GM21786 (cell line): Measurements from ENCODE around the gene PAK1IP1.
"Not testable (repeated sequence)": the region's sequence is repeated elsewhere in the genome, so short reads cannot be mapped to it uniquely, and the experiment has no call there.

ENCODE experiments used
- ATAC-seq: cut with Tn5 transposase; IDR thresholded peaks from one replicate; pipeline ENCODE4 v1.9.1; 2021; ENCODE audit not compliant: unreplicated experiment

PAK1IP1 gene

DNA sequence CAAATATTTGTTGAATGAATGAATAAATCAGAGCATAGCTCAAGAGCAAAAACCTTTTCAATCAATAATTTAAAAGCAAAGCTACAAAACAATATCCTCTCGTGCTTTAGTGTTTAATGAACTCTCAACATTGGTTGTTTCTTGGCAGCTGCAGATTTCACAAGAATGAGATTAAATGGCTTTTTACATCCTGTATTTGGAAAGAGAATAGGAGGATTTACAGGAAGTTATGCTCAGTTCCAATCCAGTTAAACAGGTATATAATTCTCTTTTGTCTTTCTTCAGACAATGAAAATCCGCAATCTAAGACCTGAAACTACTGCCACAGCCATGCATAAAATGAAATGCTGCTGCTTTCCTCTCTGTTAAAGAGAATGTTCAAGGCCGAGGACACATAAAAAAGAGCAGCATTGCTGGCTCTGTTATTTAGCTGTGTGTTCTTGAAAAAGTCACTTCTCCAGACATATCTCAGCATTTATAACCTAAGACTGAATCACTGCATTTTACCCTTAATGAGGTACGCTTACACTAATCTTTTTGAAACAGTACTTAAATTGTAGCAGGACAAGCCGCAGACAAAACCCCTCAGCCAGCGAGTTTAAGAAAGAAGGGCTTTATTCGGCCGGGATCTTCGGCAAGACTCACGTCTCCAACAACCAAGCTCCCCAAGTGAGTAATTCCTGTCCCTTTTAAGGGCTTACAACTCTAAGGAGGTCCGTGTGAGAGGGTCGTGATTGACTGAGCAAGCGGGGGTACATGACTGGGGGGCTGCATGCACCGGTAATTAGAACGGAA lies 3.9 kb upstream of the PAK1IP1 start:
- ATAC-seq: no peak

DNA sequence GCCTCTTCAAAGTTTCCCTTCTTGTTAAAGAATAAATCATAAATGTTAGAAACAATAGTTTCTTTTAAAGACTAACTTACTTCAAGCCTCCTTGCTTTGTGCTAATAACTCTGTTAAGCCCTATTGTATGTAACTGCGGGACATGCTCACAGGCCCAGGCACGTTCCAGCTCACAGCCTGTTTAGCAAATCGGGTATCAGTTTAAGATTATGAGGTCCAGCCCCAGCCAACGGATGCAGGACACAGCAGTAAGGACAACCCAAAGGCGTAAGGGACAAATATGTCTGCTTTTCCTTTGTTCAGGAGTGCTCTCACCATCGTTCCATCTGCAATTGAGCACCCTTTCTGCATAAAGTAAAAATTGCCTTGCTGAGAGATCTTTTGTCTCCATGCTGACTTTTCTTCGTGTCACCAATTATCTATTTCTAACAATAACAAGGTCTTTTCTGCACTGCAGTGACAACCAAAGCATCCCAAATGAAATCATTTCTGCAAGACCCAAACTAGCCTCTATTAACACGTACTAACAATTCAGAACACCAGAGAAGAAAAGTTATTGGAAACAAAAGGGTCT lies 1.7 kb upstream of the PAK1IP1 start:
- no peak for ATAC-seq

DNA sequence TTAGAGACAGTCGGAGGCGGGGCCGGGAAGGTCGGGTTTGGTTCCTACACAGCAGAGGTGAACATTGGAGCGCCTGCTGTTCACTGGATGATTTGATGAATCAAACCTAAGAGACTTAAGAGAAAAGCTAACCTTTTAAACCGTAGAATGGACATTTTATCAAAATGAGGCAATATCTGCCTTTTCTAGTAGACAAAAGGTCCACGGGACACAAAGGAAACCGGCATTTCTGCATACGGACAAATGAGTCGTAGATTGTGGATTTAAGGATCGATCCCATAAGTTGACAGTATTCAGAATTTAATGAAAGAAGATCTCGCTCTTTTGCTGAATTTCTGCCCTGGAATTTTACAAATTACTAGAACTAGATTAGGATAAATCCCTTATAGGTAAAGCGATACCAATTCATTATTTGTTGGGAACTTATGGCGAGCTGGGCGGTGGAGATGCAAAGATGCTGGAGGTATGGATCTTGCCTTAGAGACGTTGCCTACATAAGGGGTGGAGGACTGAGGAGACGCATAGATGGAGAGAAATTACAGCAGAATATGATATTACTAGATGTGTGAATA lies 400 bp downstream of the PAK1IP1 start:
- no peak for ATAC-seq

DNA sequence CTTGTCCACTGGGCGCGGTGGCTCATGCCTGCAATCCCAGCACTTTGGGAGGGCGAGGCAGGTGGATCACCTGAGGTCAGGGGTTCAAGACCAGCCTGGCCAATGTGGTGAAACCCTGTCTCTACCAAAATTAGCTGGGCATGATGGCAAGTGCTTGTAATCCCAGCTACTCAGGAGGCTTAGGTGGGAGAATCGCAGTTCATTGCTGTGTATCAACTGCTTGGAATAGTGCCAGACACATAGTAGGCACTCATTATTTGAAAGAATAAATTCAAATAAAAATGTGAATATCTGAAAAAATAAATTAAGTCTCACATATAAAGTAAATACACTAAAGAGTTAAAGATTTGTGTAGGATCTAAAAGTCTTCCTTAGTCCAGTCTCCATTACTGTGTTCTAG lies 1.9 kb downstream of the PAK1IP1 start:
- ATAC-seq: no peak

GRCh38 chr6:10713962-10714361 lies 19.2 kb downstream of the PAK1IP1 start:
- ATAC-seq: no peak

GRCh38 chr6:10719296-10719963 lies 24.7 kb downstream of the PAK1IP1 start:
- ATAC-seq: no peak

DNA sequence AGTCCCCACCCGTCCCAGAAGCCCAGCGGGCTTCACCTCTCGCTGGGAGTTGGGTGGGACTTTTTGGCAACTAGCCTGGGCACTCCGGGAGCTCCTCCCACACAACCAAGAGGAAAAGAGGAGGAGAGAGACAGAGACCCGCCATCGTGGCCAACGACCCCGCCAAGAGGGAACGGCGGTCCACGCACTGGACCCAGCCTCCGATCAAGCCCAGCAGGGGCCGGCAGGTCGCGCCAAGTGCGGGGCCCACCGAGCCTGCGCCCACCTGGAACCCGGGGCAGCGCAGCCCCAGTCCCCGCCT lies 25.1 kb downstream of the PAK1IP1 start:
- no peak for ATAC-seq

DNA sequence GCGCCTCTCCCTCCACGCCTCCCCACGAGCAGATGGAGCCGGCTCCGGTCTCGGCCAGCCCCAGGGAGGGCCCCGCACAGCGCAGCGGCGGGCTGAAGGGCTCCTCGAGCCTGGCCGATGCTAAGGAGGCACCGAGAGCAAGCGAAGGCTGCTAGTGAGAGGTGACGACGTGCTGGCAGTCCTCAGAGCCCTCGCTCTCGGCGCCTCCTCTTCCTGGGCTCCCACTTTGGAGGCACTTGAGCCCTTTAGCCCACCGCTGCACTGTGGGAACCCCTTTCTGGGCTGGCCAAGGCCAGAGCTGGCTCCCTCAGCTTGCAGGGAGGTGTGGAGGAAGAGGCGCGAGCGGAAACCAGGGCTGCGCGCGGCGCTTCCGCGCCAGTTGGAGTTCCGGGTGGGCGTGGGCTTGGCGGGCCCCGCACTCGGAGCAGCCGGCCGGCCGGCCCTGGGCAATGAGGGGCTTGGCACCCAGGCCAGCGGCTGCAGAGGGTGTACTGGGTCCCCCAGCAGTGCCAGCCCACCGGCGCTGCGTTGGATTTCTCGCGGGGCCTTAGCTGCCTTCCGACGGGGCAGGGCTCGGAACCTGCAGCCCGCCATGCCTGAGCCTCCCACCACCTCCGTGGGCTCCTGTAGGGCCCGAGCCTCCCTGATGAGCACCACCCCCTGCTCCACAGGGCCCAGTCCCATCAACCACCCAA lies 25.6 kb downstream of the PAK1IP1 start:
- ATAC-seq: no peak

DNA sequence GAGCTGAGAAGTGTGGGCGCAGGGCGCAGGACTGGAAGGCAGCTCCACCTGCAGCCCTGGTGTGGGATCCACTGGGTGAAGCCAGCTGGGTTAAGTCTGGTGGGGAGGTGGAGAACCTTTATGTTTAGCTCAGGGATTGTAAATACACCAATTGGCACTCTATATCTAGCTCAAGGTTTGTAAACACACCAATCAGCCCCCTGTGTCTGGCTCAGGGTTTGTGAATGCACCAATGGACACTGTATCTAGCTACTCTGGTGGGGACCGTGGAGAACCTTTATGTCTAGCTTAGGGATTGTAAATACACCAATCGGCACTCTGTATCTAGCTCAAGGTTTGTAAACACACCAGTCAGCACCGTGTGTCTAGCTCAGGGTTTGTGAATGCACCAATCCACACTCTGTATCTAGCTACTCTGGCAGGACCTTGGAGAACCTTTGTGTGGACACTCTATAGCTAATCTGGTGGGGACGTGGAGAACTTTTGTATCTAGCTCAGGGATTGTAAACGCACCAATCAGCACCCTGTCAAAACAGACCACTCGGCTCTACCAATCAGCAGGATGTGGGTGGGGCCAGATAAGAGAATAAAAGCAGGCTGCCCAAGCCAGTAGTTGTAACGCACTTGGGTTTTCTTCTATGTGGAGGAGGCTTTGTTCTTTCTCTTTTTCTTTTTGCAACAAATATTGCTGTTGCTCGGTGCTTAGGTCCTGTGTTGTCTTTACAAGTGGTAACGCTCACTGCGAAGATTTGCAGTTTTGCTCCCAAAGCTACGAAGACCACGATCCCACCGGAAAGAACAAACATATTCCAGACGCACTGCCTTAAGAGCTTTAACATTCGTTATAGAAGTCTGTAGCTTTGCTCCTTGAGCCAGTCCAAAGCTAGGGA lies 26.4 kb downstream of the PAK1IP1 start:
- not testable (repeated sequence) for ATAC-seq

DNA sequence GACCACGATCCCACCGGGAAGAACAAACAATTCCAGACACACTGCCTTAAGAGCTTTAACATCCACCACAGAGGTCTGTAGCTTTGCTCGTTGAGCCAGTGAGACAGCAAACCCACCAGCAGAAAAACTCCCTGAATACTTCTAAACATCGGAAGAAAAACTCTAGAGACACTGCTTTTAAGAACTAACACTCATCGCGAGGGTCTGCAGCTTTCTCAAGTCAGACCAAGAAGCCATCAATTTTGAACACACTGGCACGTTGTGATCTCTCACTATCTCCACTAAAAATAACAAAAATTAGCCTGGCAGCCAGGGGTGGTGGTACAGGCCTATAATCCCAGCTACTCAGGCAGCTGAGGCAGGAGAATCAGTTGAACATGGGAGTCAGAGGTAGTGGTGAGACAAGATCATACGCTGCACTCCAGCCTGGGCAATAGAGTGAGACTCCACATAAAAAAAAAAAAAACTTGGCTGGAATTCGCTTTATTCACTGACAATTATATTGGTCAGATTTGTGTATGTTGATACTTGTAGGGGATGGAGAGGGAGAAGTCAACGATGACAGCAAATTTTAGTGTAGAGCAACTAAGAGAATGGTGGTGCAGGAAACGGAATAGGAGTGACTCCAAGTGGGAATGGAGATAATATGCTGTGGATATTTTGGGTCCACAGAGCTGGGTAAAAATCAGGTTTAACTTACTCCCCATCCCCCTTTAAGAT lies 27.2 kb downstream of the PAK1IP1 start:
- ATAC-seq: no peak

DNA sequence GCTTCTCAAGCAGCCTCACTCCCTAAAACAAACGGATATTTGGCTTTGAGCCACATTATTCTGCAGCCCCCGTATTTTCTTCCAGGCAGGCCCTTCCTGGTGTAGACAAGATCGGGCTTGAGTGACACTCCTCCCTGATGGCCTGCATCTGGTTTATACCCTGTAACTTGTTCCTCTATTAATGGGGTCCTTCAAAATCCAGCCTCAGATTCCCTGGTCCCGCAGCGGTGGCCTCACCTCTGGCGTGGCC lies 27.7 kb downstream of the PAK1IP1 start:
- no peak for ATAC-seq

DNA sequence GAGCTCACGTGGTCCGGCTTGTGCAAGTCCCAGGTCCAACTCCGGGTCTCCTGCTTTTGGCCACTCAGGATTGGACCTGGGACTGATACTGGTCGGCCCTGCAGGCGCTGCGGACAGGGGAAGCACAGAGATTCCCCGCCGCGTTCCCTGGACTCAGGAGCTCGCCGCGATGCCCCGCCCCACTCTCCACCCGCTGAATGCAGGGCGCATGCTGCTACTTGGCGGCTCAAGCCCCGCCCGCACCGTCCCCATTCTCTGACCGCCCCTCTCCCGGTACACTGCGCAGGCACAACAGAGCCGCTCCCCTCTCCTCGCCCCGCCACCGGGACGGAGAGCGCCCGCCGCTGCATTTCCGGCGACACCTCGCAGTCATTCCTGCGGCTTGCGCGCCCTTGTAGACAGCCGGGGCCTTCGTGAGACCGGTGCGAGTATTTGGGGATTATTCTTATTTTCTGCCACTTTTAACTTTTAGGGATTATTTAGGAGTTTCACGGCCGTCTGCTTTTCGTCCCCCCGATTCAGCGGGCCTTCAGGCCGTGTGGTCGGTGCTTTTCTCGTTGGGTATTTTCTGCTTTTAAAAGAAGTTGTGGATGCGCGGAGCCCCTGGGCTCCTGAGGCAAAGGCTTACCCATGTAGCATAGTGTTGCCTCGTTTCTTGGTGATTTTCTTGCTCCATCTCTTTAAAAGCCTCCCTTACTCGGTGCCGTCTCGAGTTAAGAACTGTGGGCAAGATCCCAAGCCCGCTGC lies 28.2 kb downstream of the PAK1IP1 start, which contains the start of gene TMEM14C:
TSS of gene TMEM14C (plus strand) at position 251 of the 747 bp plus-strand sequence. CDS start 1,544 bp downstream, outside the sequence.
- ATAC-seq: peak; percentile 97

- no peak for ATAC-seq
Observed at GRCh38 chr6:10723567-10723881, 28.8 kb downstream of the PAK1IP1 start.

DNA sequence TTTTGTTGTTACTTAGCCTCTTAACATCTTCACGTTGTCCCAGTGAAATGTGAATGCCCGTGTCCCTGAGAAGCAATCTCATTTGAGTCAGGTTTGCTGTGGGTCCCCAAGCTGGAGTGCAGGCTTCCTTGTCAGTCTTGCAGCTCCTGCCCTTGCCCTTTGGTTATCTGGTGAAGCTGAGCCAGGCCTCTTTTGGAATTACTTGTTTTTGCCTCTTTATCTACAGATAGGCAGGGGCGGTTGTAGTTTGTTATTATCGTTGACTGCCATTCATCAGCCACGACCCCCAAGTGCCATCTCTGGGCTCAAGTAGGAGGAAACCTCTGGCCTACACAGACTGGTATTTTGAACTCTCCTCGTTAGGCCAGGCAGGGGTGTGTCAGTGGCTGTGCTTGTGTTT lies 30.3 kb downstream of the PAK1IP1 start:
- no peak for ATAC-seq

DNA sequence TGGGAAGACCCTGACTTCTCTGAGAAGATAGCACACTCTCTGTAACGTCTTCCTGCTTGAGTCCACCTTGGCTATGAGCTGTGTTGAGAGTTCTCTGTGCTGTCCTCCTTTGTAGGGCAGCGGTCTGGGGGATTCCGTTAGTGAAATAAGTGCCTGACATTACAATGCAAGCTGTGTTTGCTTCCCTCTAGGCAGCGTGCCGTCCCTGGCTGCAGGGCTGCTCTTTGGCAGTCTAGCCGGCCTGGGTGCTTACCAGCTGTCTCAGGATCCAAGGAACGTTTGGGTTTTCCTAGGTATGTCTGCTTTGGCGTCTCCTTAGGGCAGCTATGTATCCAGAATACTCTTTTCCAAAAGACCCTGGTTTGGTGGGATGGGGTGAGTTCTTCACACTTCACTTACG lies 30.9 kb downstream of the PAK1IP1 start:
- no peak for ATAC-seq

DNA sequence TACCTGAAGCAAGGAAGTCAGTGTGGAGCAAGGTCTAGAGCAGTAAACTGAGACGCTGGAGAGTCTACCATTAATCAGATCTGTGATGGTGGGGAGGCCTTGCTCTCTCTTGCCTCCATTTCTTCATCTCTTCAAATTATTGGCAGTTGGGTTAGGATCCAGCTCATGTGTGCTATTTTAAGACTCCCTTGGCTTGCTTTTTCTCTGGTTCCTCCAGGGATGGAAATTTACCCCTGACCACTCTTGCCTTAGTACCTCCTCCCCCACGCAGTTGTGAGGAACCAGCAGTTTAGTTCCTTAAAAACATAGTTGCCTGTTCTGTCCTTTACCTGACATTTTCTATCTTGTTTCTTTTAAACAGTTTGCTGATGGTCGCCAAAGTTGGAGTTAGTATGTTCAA lies 35.5 kb downstream of the PAK1IP1 start:
- no peak for ATAC-seq

DNA sequence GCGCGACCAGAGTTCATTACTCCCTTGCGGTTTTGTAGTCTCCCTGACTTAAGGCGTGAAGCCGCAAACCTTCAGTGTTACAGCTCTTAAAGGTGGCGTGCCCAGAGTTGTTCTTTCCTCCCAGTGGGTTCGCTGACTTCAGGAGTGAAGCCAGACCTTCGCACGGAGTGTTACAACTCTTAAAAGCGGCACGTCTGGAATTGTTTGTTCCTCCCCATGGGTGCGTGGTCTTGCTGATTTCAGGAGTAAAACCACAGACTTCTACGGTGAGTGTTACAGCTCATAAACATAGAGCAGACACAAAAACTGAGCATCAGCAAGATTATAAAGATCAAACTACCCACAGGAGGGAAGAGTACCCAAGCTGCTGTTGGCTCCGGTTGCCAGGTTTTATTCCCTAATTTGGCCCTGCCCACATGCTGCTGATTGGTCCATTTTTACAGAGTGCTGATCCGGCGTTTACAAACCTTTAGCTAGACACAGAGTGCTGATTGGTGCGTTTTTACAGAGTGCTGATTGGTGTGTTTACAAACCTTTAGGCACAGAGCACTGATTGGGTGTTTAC lies 38.5 kb downstream of the PAK1IP1 start:
- no peak for ATAC-seq

- no peak for ATAC-seq
Observed at GRCh38 chr6:10733863-10734262, 39.1 kb downstream of the PAK1IP1 start.

GRCh38 chr6:10736731-10737130 lies 42.0 kb downstream of the PAK1IP1 start:
- ATAC-seq: no peak
